Mesenchymal stem cell (in vitro differentiated cells and primary cell): Measurements from ENCODE around the gene SLC7A14.

Experiments used
- DNase-seq: peaks from one replicate; pipeline ENCODE4 v3.0.0-alpha.2; 2013
- H2AFZ ChIP-seq: one replicate; pipeline ENCODE4 v1.6.1; 2013; ENCODE audit warnings: low read depth, mild to moderate bottlenecking, control low read depth, inconsistent platforms, low read length, moderate library complexity
- H2AK5ac ChIP-seq: 2 replicates; pipeline ENCODE4 v1.6.1; 2013; ENCODE audit warnings: low read length, moderate library complexity, mild to moderate bottlenecking, inconsistent platforms; ENCODE audit not compliant: severe bottlenecking
- H2BK120ac ChIP-seq: one replicate; pipeline ENCODE4 v1.6.1; 2013; ENCODE audit warnings: low read depth, mild to moderate bottlenecking, inconsistent platforms, low read length, moderate library complexity
- H2BK12ac ChIP-seq, 2 experiments: one replicate each; pipeline ENCODE4 v1.6.1; 2013; ENCODE audit warnings: inconsistent platforms in 2 of 2, low read length in 2 of 2, mild to moderate bottlenecking in 2 of 2, moderate library complexity in 2 of 2, control low read depth in 1 of 2
- H2BK15ac ChIP-seq: one replicate; pipeline ENCODE4 v1.6.1; 2013; ENCODE audit warnings: mild to moderate bottlenecking, low read depth, inconsistent platforms; ENCODE audit not compliant: poor library complexity, severe bottlenecking
- H2BK5ac ChIP-seq: 2 replicates; pipeline ENCODE4 v1.6.1; 2013; ENCODE audit warnings: low read depth, mild to moderate bottlenecking, low read length, control low read depth, inconsistent platforms; ENCODE audit not compliant: poor library complexity, severe bottlenecking
- H3K14ac ChIP-seq, 2 experiments: one replicate each; pipeline ENCODE4 v1.6.1; 2013; ENCODE audit warnings: inconsistent platforms in 2 of 2, low read length in 2 of 2, control low read depth in 1 of 2, mild to moderate bottlenecking in 1 of 2, moderate library complexity in 1 of 2
- H3K18ac ChIP-seq, 2 experiments: one replicate each; pipeline ENCODE4 v1.6.1; 2013; ENCODE audit warnings: inconsistent platforms in 2 of 2, low read length in 2 of 2, control low read depth in 1 of 2, low read depth in 1 of 2, mild to moderate bottlenecking in 1 of 2
- H3K23ac ChIP-seq, 2 experiments: one replicate each; pipeline ENCODE4 v1.6.1; 2013; ENCODE audit warnings: inconsistent platforms in 2 of 2, low read length in 2 of 2, mild to moderate bottlenecking in 2 of 2, moderate library complexity in 2 of 2, control low read depth in 1 of 2
- H3K27ac ChIP-seq: 2 replicates; pipeline ENCODE4 v1.5.1; 2013; ENCODE audit warnings: mild to moderate bottlenecking, moderate library complexity, low read length, control low read depth, inconsistent platforms; ENCODE audit not compliant: poor library complexity, severe bottlenecking
- H3K27me3 ChIP-seq, 2 experiments: 2 replicates each; pipeline versions ENCODE4 v1.6.1 to v1.7.0; 2013; ENCODE audit warnings: low read length in 2 of 2, mild to moderate bottlenecking in 2 of 2, moderate library complexity in 2 of 2, control low read depth in 1 of 2, inconsistent platforms in 1 of 2; ENCODE audit not compliant: control insufficient read depth in 1 of 2, insufficient read depth in 1 of 2
- H3K36me3 ChIP-seq, 2 experiments: 2 replicates each; pipeline versions ENCODE4 v1.6.1 to v1.7.0; 2013; ENCODE audit warnings: low read length in 2 of 2, control low read depth in 1 of 2, inconsistent platforms in 1 of 2, low read depth in 1 of 2, mild to moderate bottlenecking in 1 of 2; ENCODE audit not compliant: insufficient read depth in 2 of 2, control insufficient read depth in 1 of 2
- H3K4ac ChIP-seq, 2 experiments: one replicate each; pipeline ENCODE4 v1.6.1; 2013; ENCODE audit warnings: inconsistent platforms in 2 of 2, low read length in 2 of 2, mild to moderate bottlenecking in 2 of 2, moderate library complexity in 2 of 2, control low read depth in 1 of 2, low read depth in 1 of 2
- H3K4me1 ChIP-seq: 2 replicates; pipeline ENCODE4 v1.6.1; 2013; ENCODE audit warnings: low read depth, low read length, control low read depth; ENCODE audit not compliant: control insufficient read depth, insufficient read depth
- H3K4me2 ChIP-seq: 2 replicates; pipeline ENCODE4 v1.6.1; 2013; ENCODE audit warnings: low read length, mild to moderate bottlenecking, inconsistent platforms; ENCODE audit not compliant: poor library complexity, severe bottlenecking
- H3K4me3 ChIP-seq, 2 experiments: 2 replicates each; pipeline versions ENCODE4 v1.5.1 to v1.7.0; 2013; ENCODE audit warnings: low read length in 2 of 2, mild to moderate bottlenecking in 2 of 2, control low read depth in 1 of 2, low read depth in 1 of 2; ENCODE audit not compliant: insufficient read depth in 1 of 2
- H3K79me1 ChIP-seq: replicated peaks from 2 replicates; pipeline ENCODE4 v1.6.1; 2013; ENCODE audit warnings: mild to moderate bottlenecking, control low read depth, low read length, inconsistent platforms; ENCODE audit not compliant: poor library complexity, severe bottlenecking
- H3K9ac ChIP-seq: 2 replicates; pipeline ENCODE4 v1.7.0; 2013; ENCODE audit warnings: mild to moderate bottlenecking, low read length, moderate library complexity
- H3K9me3 ChIP-seq: 2 replicates; pipeline ENCODE4 v1.7.0; 2013; ENCODE audit warnings: mild to moderate bottlenecking, low read length; ENCODE audit not compliant: control insufficient read depth
- H4K8ac ChIP-seq: one replicate; pipeline ENCODE4 v1.6.1; 2013; ENCODE audit warnings: inconsistent platforms, mild to moderate bottlenecking, low read length, moderate library complexity
- H4K91ac ChIP-seq: one replicate; pipeline ENCODE4 v1.6.1; 2013; ENCODE audit warnings: mild to moderate bottlenecking, low read length, inconsistent platforms
- WGBS: methylation state at CpG from one replicate; pipeline ENCODE4 v1.1.7; 2013; ENCODE audit warnings: mixed read lengths; 5-methylcytosine and 5-hydroxymethylcytosine counted together

SLC7A14 gene

DNA sequence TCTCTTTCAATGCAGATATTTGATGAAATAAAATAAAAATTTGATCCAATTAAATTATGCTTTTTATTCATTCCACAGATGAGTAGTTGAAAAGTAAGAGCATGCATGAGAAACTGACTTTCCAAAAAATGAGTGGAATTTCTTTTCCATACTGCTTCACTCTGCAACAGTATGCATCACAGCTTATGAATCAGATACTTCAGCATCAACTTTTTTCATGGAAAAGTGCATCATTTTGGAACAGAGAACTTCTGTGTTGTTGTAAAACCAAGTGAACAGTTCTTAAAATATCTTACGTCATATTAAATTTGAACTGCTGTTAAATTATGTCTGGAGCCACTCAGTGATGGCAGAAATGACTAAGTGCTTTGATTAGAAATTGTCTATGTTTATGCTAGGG, 16.7 kb upstream of the SLC7A14 start:
- Histone ChIP-seq H3K4ac (no peak overlapping the region), H3K18ac (no peak overlapping the region), H3K4me3 (no peak overlapping the region), H3K23ac (no peak overlapping the region), H3K9ac (no peak overlapping the region), H3K4me1 (no peaks in the 10 kb centered on the region), H3K14ac (no peak overlapping the region), H2BK12ac (no peak overlapping the region), H3K36me3 (no peaks in the 10 kb centered on the region), H4K8ac (no peak overlapping the region), H3K79me1 (no peaks in the 10 kb centered on the region), H2BK120ac (no peak overlapping the region), H3K9me3 (no peaks in the 10 kb centered on the region), H2BK5ac (no peak overlapping the region), H3K4me2 (no peak overlapping the region), H2AFZ (no peak overlapping the region), H4K91ac (no peak overlapping the region), H3K27me3 (no peaks in the 10 kb centered on the region), H2AK5ac (no peak overlapping the region), H2BK15ac (no peak overlapping the region), H3K27ac (no peak overlapping the region)
- 100% methylated on average over 1 of the region's 1 CpG for WGBS
- DNase-seq: no peak

DNA sequence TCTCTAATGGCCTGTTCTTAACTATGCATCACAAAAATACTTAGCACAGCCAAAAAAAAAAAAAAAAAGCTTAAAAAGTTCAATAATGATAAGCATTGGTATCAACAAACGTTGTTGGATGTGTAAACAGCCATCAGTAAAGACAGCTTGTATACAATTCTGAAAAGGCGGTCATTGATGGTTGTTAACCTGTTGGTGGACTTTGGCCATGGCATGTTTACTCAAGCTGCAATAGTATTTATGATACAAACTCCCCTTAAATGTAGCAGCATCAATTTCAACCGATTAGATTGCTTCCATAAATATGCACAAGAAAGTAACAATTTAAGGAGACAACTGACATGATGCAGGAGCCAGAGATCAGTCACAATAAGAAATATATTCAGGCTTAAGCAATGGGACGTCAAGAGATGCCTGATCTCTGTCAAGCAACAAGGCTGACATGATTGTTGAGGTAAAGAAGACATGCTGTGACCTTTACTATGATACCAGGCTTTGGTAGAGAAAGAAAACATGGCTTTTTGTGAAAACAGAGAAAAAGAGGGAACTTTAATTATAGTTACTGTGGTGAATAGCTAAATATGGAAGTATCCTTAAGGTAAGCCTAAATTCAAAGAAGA, 14.2 kb upstream of the SLC7A14 start:
- H3K4me2 ChIP-seq: no peak overlapping the region
- no peak overlapping the region for H3K18ac ChIP-seq
- no peaks in the 10 kb centered on the region for H3K36me3 ChIP-seq
- H3K4me1 ChIP-seq: no peaks in the 10 kb centered on the region
- no peak overlapping the region for H4K8ac ChIP-seq
- no peak overlapping the region for H4K91ac ChIP-seq
- no peaks in the 10 kb centered on the region for H3K9me3 ChIP-seq
- H2BK12ac ChIP-seq: no peak overlapping the region
- WGBS: 85% methylated on average over 2 of the region's 4 CpGs
- no peak overlapping the region for H3K14ac ChIP-seq
- no peak overlapping the region for H3K9ac ChIP-seq
- H2AFZ ChIP-seq: no peak overlapping the region
- no peak for DNase-seq
- no peak overlapping the region for H3K4me3 ChIP-seq
- no peak overlapping the region for H2BK15ac ChIP-seq
- no peak overlapping the region for H2BK120ac ChIP-seq
- H3K27ac ChIP-seq: no peak overlapping the region
- H3K27me3 ChIP-seq: no peaks in the 10 kb centered on the region
- H2BK5ac ChIP-seq: no peak overlapping the region
- H3K23ac ChIP-seq: no peak overlapping the region
- no peak overlapping the region for H2AK5ac ChIP-seq
- H3K4ac ChIP-seq: no peak overlapping the region
- H3K79me1 ChIP-seq: no peaks in the 10 kb centered on the region

- Histone ChIP-seq H3K23ac (no peak overlapping the region), H3K18ac (no peak overlapping the region), H3K4me1 (no peaks in the 10 kb centered on the region), H3K27ac (no peak overlapping the region), H2AK5ac (no peak overlapping the region), H3K79me1 (no peaks in the 10 kb centered on the region), H2BK5ac (no peak overlapping the region), H2BK120ac (no peak overlapping the region), H4K91ac (no peak overlapping the region), H3K27me3 (no peaks in the 10 kb centered on the region), H3K4me3 (no peak overlapping the region), H3K14ac (no peak overlapping the region), H3K36me3 (no peaks in the 10 kb centered on the region), H3K4ac (no peak overlapping the region), H2BK12ac (no peak overlapping the region), H3K4me2 (no peak overlapping the region), H3K9me3 (no peaks in the 10 kb centered on the region), H3K9ac (no peak overlapping the region), H2AFZ (no peak overlapping the region), H4K8ac (no peak overlapping the region), H2BK15ac (no peak overlapping the region)
- no CpG with 5 or more reads among the region's 1 CpG for WGBS
- DNase-seq: no peak
Measured at GRCh38 chr3:170599091-170599490, 13.2 kb upstream of the SLC7A14 start.

GRCh38 chr3:170598091-170598502, 12.2 kb upstream of the SLC7A14 start:
- H3K4ac ChIP-seq: no peak overlapping the region
- no peak overlapping the region for H3K23ac ChIP-seq
- no peak overlapping the region for H3K4me3 ChIP-seq
- H4K8ac ChIP-seq: no peak overlapping the region
- H2AFZ ChIP-seq: no peak overlapping the region
- no peak overlapping the region for H3K4me2 ChIP-seq
- H3K9ac ChIP-seq: no peak overlapping the region
- H3K4me1 ChIP-seq: no peaks in the 10 kb centered on the region
- H3K36me3 ChIP-seq: no peaks in the 10 kb centered on the region
- no peaks in the 10 kb centered on the region for H3K79me1 ChIP-seq
- no peak overlapping the region for H2BK120ac ChIP-seq
- no peaks in the 10 kb centered on the region for H3K9me3 ChIP-seq
- H2BK12ac ChIP-seq: no peak overlapping the region
- H3K27ac ChIP-seq: no peak overlapping the region
- H2AK5ac ChIP-seq: no peak overlapping the region
- H2BK15ac ChIP-seq: no peak overlapping the region
- H3K14ac ChIP-seq: no peak overlapping the region
- no peak overlapping the region for H3K18ac ChIP-seq
- peak; percentile 15 for DNase-seq
- no peaks in the 10 kb centered on the region for H3K27me3 ChIP-seq
- no peak overlapping the region for H2BK5ac ChIP-seq
- no peak overlapping the region for H4K91ac ChIP-seq
